K562 (cell line): ENCODE results near the gene IQCM. TPM values are rescaled to one million over a fixed set of nuclear protein-coding genes. Genes with fewer than 3 reads are reported as not detected.

Experiments
- HDGF ChIP-seq: fragments of 450-650 bp; IDR thresholded peaks from 2 replicates; pipeline ENCODE4 v1.6.1; 2016
- HNRNPUL1 ChIP-seq: fragments of 200-400 bp; formaldehyde crosslinking; IDR thresholded peaks from 2 replicates; pipeline ENCODE4 v1.6.1; 2017; ENCODE audit warnings: low read length
- KAT8 ChIP-seq: fragments of 450-650 bp; IDR thresholded peaks from 2 replicates; pipeline ENCODE4 v1.6.1; 2016; ENCODE audit warnings: low read depth, mild to moderate bottlenecking
- RFX5 ChIP-seq: IDR thresholded peaks from 2 replicates; pipeline ENCODE4 v1.6.1; 2011; ENCODE audit warnings: low read depth, mild to moderate bottlenecking, improper control_type of control experiment, low read length
- ZKSCAN1 ChIP-seq: fragments of 150-350 bp; IDR thresholded peaks from 2 replicates; pipeline ENCODE4 v1.6.1; 2016; ENCODE audit warnings: low read depth, low read length
- polyA plus RNA-seq, 8 experiments: library from polyadenylated mRNA; depleted of rRNA in 4 of 8; stranded (reverse) in 5 of 8; unstranded in 3 of 8; fragments of >200 nt; fragmentation: Nextera tagmentation in 2 of 8; fragmentation: Illumina TruSeq in 1 of 8; extraction: Ambion mirVana in 2 of 8; extraction: Trizol in 1 of 8; gene quantifications; 2 replicates each; pipeline versions ENCODE4 v1.2.1 to v1.2.3, GENCODE V29; 2011 to 2014; ENCODE audit warnings: inconsistent platforms in 1 of 8, missing spikeins in 1 of 8
- total RNA-seq, 7 experiments: library from RNA; depleted of rRNA in 6 of 7; stranded (reverse); fragments of >200 nt in 6 of 7; fragmentation: Illumina TruSeq in 2 of 7; extraction: Trizol in 2 of 7; gene quantifications; 2 replicates each; pipeline versions ENCODE4 v1.2.1 to v1.2.3, GENCODE V29; 2011 to 2021; ENCODE audit warnings: low replicate concordance in 1 of 7
- TF ChIP-seq, protein P1 (sequence below): fragments of 250-450 bp; sonication (Bioruptor Pico); IDR thresholded peaks from 2 replicates; pipeline ENCODE4 v1.8.0; 2021; ENCODE audit warnings: mild to moderate bottlenecking, moderate library complexity
- TF ChIP-seq, protein P2 (sequence below): fragments of 450-650 bp; formaldehyde crosslinking; IDR thresholded peaks from 2 replicates; pipeline ENCODE4 v1.4.0; 2020; ENCODE audit warnings: mild to moderate bottlenecking, moderate library complexity
- TF ChIP-seq, protein P3 (sequence below): conservative IDR thresholded peaks from 2 replicates; pipeline ENCODE4 v1.6.1; 2011; ENCODE audit warnings: low read depth, mild to moderate bottlenecking, low read length; ENCODE audit not compliant: control insufficient read depth
- TF ChIP-seq, protein P4 (sequence below): fragments of 250-450 bp; sonication (Bioruptor Pico); IDR thresholded peaks from 2 replicates; pipeline ENCODE4 v1.4.0; 2020; ENCODE audit warnings: mild to moderate bottlenecking, moderate library complexity

The IQCM gene
- total and polyA plus RNA-seq, 9 of the 15 experiments (the other 6 are each of a cell fraction or from before 2014, with no cell fraction given), result not detected

DNA sequence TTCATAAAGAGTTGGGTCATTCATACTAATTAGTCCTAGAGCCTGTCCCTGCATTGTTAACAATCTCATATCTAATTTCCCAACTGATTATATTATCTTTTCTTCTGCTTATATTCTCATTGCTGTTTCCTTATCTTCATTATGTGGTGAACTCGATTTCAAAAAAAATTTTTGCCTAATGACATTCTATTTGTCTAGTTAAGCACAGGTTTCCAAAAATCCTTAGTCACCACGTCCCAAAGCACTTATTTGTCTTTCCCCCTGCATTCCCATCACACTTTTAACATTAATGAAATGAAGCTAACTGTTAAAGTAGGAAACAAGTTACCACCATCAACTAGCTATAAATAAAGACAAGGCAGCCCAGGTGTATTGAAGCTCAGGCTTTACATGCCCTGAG lies 131.1 kb downstream of the IQCM start (continued):
- TF ChIP-seq, protein P1, sequence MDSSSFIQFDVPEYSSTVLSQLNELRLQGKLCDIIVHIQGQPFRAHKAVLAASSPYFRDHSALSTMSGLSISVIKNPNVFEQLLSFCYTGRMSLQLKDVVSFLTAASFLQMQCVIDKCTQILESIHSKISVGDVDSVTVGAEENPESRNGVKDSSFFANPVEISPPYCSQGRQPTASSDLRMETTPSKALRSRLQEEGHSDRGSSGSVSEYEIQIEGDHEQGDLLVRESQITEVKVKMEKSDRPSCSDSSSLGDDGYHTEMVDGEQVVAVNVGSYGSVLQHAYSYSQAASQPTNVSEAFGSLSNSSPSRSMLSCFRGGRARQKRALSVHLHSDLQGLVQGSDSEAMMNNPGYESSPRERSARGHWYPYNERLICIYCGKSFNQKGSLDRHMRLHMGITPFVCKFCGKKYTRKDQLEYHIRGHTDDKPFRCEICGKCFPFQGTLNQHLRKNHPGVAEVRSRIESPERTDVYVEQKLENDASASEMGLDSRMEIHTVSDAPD, result no peak
- TF ChIP-seq RFX5 (no peak), ZKSCAN1 (no peak), KAT8 (no peak), HDGF (no peak), HNRNPUL1 (no peak)
- TF ChIP-seq, protein P2, sequence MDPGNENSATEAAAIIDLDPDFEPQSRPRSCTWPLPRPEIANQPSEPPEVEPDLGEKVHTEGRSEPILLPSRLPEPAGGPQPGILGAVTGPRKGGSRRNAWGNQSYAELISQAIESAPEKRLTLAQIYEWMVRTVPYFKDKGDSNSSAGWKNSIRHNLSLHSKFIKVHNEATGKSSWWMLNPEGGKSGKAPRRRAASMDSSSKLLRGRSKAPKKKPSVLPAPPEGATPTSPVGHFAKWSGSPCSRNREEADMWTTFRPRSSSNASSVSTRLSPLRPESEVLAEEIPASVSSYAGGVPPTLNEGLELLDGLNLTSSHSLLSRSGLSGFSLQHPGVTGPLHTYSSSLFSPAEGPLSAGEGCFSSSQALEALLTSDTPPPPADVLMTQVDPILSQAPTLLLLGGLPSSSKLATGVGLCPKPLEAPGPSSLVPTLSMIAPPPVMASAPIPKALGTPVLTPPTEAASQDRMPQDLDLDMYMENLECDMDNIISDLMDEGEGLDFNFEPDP (CRISPR knock-in tag), result no peak
- TF ChIP-seq, protein P3, sequence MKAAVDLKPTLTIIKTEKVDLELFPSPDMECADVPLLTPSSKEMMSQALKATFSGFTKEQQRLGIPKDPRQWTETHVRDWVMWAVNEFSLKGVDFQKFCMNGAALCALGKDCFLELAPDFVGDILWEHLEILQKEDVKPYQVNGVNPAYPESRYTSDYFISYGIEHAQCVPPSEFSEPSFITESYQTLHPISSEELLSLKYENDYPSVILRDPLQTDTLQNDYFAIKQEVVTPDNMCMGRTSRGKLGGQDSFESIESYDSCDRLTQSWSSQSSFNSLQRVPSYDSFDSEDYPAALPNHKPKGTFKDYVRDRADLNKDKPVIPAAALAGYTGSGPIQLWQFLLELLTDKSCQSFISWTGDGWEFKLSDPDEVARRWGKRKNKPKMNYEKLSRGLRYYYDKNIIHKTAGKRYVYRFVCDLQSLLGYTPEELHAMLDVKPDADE, result no peak
- TF ChIP-seq, protein P4, sequence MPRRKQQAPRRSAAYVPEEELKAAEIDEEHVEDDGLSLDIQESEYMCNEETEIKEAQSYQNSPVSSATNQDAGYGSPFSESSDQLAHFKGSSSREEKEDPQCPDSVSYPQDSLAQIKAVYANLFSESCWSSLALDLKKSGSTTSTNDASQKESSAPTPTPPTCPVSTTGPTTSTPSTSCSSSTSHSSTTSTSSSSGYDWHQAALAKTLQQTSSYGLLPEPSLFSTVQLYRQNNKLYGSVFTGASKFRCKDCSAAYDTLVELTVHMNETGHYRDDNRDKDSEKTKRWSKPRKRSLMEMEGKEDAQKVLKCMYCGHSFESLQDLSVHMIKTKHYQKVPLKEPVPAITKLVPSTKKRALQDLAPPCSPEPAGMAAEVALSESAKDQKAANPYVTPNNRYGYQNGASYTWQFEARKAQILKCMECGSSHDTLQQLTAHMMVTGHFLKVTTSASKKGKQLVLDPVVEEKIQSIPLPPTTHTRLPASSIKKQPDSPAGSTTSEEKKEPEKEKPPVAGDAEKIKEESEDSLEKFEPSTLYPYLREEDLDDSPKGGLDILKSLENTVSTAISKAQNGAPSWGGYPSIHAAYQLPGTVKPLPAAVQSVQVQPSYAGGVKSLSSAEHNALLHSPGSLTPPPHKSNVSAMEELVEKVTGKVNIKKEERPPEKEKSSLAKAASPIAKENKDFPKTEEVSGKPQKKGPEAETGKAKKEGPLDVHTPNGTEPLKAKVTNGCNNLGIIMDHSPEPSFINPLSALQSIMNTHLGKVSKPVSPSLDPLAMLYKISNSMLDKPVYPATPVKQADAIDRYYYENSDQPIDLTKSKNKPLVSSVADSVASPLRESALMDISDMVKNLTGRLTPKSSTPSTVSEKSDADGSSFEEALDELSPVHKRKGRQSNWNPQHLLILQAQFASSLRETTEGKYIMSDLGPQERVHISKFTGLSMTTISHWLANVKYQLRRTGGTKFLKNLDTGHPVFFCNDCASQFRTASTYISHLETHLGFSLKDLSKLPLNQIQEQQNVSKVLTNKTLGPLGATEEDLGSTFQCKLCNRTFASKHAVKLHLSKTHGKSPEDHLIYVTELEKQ (CRISPR knock-in tag), result no peak
